ENCODE results near the gene RIN1.

- TF ChIP-seq, protein P1, sequence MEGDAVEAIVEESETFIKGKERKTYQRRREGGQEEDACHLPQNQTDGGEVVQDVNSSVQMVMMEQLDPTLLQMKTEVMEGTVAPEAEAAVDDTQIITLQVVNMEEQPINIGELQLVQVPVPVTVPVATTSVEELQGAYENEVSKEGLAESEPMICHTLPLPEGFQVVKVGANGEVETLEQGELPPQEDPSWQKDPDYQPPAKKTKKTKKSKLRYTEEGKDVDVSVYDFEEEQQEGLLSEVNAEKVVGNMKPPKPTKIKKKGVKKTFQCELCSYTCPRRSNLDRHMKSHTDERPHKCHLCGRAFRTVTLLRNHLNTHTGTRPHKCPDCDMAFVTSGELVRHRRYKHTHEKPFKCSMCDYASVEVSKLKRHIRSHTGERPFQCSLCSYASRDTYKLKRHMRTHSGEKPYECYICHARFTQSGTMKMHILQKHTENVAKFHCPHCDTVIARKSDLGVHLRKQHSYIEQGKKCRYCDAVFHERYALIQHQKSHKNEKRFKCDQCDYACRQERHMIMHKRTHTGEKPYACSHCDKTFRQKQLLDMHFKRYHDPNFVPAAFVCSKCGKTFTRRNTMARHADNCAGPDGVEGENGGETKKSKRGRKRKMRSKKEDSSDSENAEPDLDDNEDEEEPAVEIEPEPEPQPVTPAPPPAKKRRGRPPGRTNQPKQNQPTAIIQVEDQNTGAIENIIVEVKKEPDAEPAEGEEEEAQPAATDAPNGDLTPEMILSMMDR (IDR thresholded peaks at IDR 0.05; ENCODE audit: poor library complexity): no peak
- TF ChIP-seq EZH2phosphoT487 (IDR thresholded peaks at IDR 0.05; ENCODE audit: low read depth, severe bottlenecking, unreplicated experiment): no peak
- TF ChIP-seq EZH2 (IDR thresholded peaks at IDR 0.05; ENCODE audit: borderline replicate concordance): no peak
Observed at GRCh38 chr11:66312549-66313320, 23.5 kb downstream of the RIN1 start.

Data from hepatocyte (in vitro differentiated cells).